WTC11 (cell line): ENCODE results near the gene PLCB2. TPM values are rescaled to one million over a fixed set of nuclear protein-coding genes. Genes with fewer than 3 reads are reported as not detected.
A peak's percentile ranks its signal among the peaks of the same experiment; 100 is the strongest.

Experiments
- ATAC-seq: fragments of 200-7000 bp; cut with Tn5 transposase; 2 replicates; pipeline ENCODE4 v1.10.0; 2021; ENCODE audit warnings: mild to moderate bottlenecking, moderate library complexity
- CTCF ChIA-PET: fragments of 300-600 bp; sonication (Branson Sonifier 250); formaldehyde crosslinking; loops from one replicate; lab custom pipeline; 2021; ENCODE audit warnings: antibody characterized with exemption; lab: Charles Lee
- POLR2A ChIA-PET: fragments of 350-600 bp; sonication (Branson Sonifier 250); formaldehyde crosslinking; loops from one replicate; lab custom pipeline; 2021; ENCODE audit warnings: antibody characterized with exemption; lab: Charles Lee
- DNase-seq: peaks from one replicate; pipeline ENCODE4 v3.0.0; 2021; ENCODE audit warnings: low spot score
- H3K27ac Mint-ChIP-seq: 2 replicates; pipeline ENCODE4 v1.8.0; 2021; ENCODE audit warnings: mixed read lengths
- H3K27me3 Mint-ChIP-seq: 2 replicates; pipeline ENCODE4 v1.8.0; 2021; ENCODE audit warnings: low read depth, mild to moderate bottlenecking, moderate library complexity, mixed read lengths
- H3K36me3 Mint-ChIP-seq: 2 replicates; pipeline ENCODE4 v1.8.0; 2021; ENCODE audit warnings: mixed read lengths
- H3K4me1 Mint-ChIP-seq: 2 replicates; pipeline ENCODE4 v1.8.0; 2022; ENCODE audit warnings: mixed read lengths
- H3K4me3 Mint-ChIP-seq: 2 replicates; pipeline ENCODE4 v1.8.0; 2021; ENCODE audit warnings: mild to moderate bottlenecking, moderate library complexity, mixed read lengths
- H3K9me3 Mint-ChIP-seq: 2 replicates; pipeline ENCODE4 v1.8.0; 2021; ENCODE audit warnings: mixed read lengths
- AR ChIP-seq: fragments of 250-450 bp; sonication (Bioruptor Pico); IDR thresholded peaks from 2 replicates; pipeline ENCODE4 v1.9.0; 2021; ENCODE audit warnings: mild to moderate bottlenecking
- ATF1 ChIP-seq: sonication (generic); formaldehyde crosslinking; IDR thresholded peaks from 2 replicates; pipeline ENCODE4 v1.8.1; 2023; ENCODE audit warnings: mild to moderate bottlenecking, moderate library complexity, missing genetic modification reagents
- ATF2 ChIP-seq: sonication (generic); formaldehyde crosslinking; IDR thresholded peaks from 2 replicates; pipeline ENCODE4 v1.8.1; 2022; ENCODE audit warnings: low read depth, missing genetic modification reagents, borderline replicate concordance
- ATF3 ChIP-seq: sonication (generic); formaldehyde crosslinking; conservative IDR thresholded peaks from 2 replicates; pipeline ENCODE4 v1.8.1; 2022; ENCODE audit warnings: mild to moderate bottlenecking, missing genetic modification reagents
- ETV6 ChIP-seq: sonication (generic); formaldehyde crosslinking; IDR thresholded peaks from 2 replicates; pipeline ENCODE4 v1.8.1; 2022; ENCODE audit warnings: mild to moderate bottlenecking, missing genetic modification reagents
- FOXJ3 ChIP-seq: sonication (generic); formaldehyde crosslinking; IDR thresholded peaks from 2 replicates; pipeline ENCODE4 v1.9.0; 2021; ENCODE audit warnings: missing genetic modification reagents, mild to moderate bottlenecking, borderline replicate concordance
- FOXK1 ChIP-seq: sonication (generic); formaldehyde crosslinking; IDR thresholded peaks from 2 replicates; pipeline ENCODE4 v1.8.0; 2022; ENCODE audit warnings: mild to moderate bottlenecking, moderate library complexity, missing genetic modification reagents
- IRF2 ChIP-seq: sonication (generic); formaldehyde crosslinking; IDR thresholded peaks from 2 replicates; pipeline ENCODE4 v1.8.0; 2022; ENCODE audit warnings: low read depth, missing genetic modification reagents, borderline replicate concordance
- MAX ChIP-seq: sonication (generic); formaldehyde crosslinking; IDR thresholded peaks from 2 replicates; pipeline ENCODE4 v1.8.0; 2022; ENCODE audit warnings: mild to moderate bottlenecking, missing genetic modification reagents
- NR1H2 ChIP-seq: sonication (generic); formaldehyde crosslinking; IDR thresholded peaks from 2 replicates; pipeline ENCODE4 v1.9.0; 2021; ENCODE audit warnings: mild to moderate bottlenecking, moderate library complexity, missing genetic modification reagents
- RORB ChIP-seq: fragments of 250-450 bp; sonication (Bioruptor Pico); IDR thresholded peaks from 2 replicates; pipeline ENCODE4 v1.9.0; 2021; ENCODE audit warnings: mild to moderate bottlenecking
- SMAD3 ChIP-seq: sonication (generic); formaldehyde crosslinking; IDR thresholded peaks from 2 replicates; pipeline ENCODE4 v1.8.0; 2022; ENCODE audit warnings: missing genetic modification reagents, mild to moderate bottlenecking, borderline replicate concordance
- TEAD1 ChIP-seq: sonication (generic); formaldehyde crosslinking; IDR thresholded peaks from 2 replicates; pipeline ENCODE4 v1.8.0; 2022; ENCODE audit warnings: mild to moderate bottlenecking, missing genetic modification reagents
- total RNA-seq: library from RNA; stranded (reverse); gene quantifications from 3 replicates; pipeline ENCODE4 v1.2.3, GENCODE V29; 2021
- TF ChIP-seq, protein P1 (sequence below): sonication (generic); formaldehyde crosslinking; IDR thresholded peaks from 2 replicates; pipeline ENCODE4 v1.8.1; 2023; ENCODE audit warnings: mild to moderate bottlenecking, missing genetic modification reagents, borderline replicate concordance
- TF ChIP-seq, protein P2 (sequence below): sonication (generic); formaldehyde crosslinking; IDR thresholded peaks from 2 replicates; pipeline ENCODE4 v1.8.0; 2022; ENCODE audit warnings: mild to moderate bottlenecking, missing genetic modification reagents
- TF ChIP-seq, protein P3 (sequence below): fragments of 250-450 bp; sonication (Bioruptor Pico); IDR thresholded peaks from 2 replicates; pipeline ENCODE4 v1.9.0; 2021; ENCODE audit warnings: moderate library complexity, mild to moderate bottlenecking, inconsistent platforms, borderline replicate concordance
- TF ChIP-seq, protein P4 (sequence below): sonication (generic); formaldehyde crosslinking; IDR thresholded peaks from 2 replicates; pipeline ENCODE4 v1.8.1; 2023; ENCODE audit warnings: mild to moderate bottlenecking, missing genetic modification reagents

Gene PLCB2
- total RNA-seq, 1 experiment from 2014 or later, result 15.2 TPM

DNA sequence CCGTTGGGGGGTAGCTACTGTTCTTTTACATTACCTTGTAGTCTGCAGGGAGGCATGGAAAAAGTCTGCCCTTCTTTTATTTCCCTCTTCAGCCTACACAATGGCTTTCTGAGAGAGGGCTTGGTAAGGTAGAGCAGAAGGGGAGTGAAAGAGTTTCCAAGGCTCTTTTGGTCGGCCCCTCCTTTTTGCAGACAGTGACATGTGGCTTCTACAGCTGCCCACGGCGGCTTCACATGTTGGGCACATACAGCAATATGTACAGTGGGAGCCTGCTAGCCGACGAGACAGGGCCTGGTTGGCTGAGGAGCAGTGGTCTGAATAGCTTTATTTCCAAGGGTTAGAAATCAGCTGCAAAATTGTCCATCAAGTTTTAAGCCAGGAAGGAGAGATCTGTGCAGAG lies 19.7 kb upstream of the PLCB2 start:
- ATAC-seq, result peak; percentile 17
- Mint-ChIP-seq H3K27me3 (peaks cover 9% of the 10 kb centered on the region), H3K4me1 (peaks cover 54% of the 10 kb centered on the region), H3K36me3 (peaks cover 15% of the 10 kb centered on the region; the same call in 1 of the 2 replicates), H3K9me3 (no peaks in the 10 kb centered on the region), H3K27ac (peak overlapping the region; percentile 83), H3K4me3 (peak overlapping the region; percentile 41)
- CTCF ChIA-PET, result interaction anchor here (0.6 to 8.3 kb wide), 15 partner anchors 11 to 97 kb away, joined by 3 to 234 read pairs (median 6); partner anchors contain the start of genes CCDC9B, PAK6 and PLCB2
- DNase-seq, result no peak
- TF ChIP-seq, protein P1, sequence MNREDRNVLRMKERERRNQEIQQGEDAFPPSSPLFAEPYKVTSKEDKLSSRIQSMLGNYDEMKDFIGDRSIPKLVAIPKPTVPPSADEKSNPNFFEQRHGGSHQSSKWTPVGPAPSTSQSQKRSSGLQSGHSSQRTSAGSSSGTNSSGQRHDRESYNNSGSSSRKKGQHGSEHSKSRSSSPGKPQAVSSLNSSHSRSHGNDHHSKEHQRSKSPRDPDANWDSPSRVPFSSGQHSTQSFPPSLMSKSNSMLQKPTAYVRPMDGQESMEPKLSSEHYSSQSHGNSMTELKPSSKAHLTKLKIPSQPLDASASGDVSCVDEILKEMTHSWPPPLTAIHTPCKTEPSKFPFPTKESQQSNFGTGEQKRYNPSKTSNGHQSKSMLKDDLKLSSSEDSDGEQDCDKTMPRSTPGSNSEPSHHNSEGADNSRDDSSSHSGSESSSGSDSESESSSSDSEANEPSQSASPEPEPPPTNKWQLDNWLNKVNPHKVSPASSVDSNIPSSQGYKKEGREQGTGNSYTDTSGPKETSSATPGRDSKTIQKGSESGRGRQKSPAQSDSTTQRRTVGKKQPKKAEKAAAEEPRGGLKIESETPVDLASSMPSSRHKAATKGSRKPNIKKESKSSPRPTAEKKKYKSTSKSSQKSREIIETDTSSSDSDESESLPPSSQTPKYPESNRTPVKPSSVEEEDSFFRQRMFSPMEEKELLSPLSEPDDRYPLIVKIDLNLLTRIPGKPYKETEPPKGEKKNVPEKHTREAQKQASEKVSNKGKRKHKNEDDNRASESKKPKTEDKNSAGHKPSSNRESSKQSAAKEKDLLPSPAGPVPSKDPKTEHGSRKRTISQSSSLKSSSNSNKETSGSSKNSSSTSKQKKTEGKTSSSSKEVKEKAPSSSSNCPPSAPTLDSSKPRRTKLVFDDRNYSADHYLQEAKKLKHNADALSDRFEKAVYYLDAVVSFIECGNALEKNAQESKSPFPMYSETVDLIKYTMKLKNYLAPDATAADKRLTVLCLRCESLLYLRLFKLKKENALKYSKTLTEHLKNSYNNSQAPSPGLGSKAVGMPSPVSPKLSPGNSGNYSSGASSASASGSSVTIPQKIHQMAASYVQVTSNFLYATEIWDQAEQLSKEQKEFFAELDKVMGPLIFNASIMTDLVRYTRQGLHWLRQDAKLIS (CRISPR knock-in tag), result no peak
- TF ChIP-seq ATF2, result no peak
- TF ChIP-seq SMAD3 (CRISPR knock-in tag), result no peak
- no peak for TF ChIP-seq RORB
- TF ChIP-seq, protein P2, sequence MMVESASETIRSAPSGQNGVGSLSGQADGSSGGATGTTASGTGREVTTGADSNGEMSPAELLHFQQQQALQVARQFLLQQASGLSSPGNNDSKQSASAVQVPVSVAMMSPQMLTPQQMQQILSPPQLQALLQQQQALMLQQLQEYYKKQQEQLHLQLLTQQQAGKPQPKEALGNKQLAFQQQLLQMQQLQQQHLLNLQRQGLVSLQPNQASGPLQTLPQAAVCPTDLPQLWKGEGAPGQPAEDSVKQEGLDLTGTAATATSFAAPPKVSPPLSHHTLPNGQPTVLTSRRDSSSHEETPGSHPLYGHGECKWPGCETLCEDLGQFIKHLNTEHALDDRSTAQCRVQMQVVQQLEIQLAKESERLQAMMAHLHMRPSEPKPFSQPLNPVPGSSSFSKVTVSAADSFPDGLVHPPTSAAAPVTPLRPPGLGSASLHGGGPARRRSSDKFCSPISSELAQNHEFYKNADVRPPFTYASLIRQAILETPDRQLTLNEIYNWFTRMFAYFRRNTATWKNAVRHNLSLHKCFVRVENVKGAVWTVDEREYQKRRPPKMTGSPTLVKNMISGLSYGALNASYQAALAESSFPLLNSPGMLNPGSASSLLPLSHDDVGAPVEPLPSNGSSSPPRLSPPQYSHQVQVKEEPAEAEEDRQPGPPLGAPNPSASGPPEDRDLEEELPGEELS (CRISPR knock-in tag), result no peak
- no peak for TF ChIP-seq ATF1 (CRISPR knock-in tag)
- no peak for TF ChIP-seq FOXK1
- TF ChIP-seq, protein P3, sequence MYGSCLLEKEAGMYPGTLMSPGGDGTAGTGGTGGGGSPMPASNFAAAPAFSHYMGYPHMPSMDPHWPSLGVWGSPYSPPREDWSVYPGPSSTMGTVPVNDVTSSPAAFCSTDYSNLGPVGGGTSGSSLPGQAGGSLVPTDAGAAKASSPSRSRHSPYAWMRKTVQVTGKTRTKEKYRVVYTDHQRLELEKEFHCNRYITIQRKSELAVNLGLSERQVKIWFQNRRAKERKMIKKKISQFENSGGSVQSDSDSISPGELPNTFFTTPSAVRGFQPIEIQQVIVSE (CRISPR knock-in tag), result no peak
- TF ChIP-seq FOXJ3, result no peak
- TF ChIP-seq MAX (CRISPR knock-in tag), result 0 out of 2 replicates have a peak, but pooled peaks have one; percentile 46
- TF ChIP-seq IRF2, result no peak
- TF ChIP-seq, protein P4, sequence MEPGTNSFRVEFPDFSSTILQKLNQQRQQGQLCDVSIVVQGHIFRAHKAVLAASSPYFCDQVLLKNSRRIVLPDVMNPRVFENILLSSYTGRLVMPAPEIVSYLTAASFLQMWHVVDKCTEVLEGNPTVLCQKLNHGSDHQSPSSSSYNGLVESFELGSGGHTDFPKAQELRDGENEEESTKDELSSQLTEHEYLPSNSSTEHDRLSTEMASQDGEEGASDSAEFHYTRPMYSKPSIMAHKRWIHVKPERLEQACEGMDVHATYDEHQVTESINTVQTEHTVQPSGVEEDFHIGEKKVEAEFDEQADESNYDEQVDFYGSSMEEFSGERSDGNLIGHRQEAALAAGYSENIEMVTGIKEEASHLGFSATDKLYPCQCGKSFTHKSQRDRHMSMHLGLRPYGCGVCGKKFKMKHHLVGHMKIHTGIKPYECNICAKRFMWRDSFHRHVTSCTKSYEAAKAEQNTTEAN (CRISPR knock-in tag), result no peak
- TF ChIP-seq ETV6, result peak; percentile 46; the same call in 1 of the 2 replicates
- no peak for TF ChIP-seq TEAD1 (CRISPR knock-in tag)
- no peak for TF ChIP-seq NR1H2 (CRISPR knock-in tag)
- no peak for TF ChIP-seq ATF3 (CRISPR knock-in tag)
- TF ChIP-seq AR (CRISPR knock-in tag), result no peak
- POLR2A ChIA-PET, result interaction anchor here (1.1 to 1.7 kb wide), 2 partner anchors 10 to 36 kb away, joined by 3 to 6 read pairs; no protein-coding TSS in a partner anchor
